Skeletal muscle tissue (tissue), 4 donors: ENCODE results near the gene HECW1. TPM values are rescaled to one million over a fixed set of nuclear protein-coding genes. Genes with fewer than 3 reads are reported as not detected.

Source experiments
- H3K27ac ChIP-seq: one replicate; pipeline ENCODE4 v1.7.0; 2013; ENCODE audit warnings: mild to moderate bottlenecking, low read depth, low read length, inconsistent platforms
- H3K27me3 ChIP-seq, 3 donors: one replicate each; pipeline ENCODE4 v1.7.0; 2013; ENCODE audit warnings: low read length in 3 of 3; ENCODE audit not compliant: control insufficient read depth in 3 of 3, insufficient read depth in 3 of 3
- H3K36me3 ChIP-seq, 3 donors: one replicate each; pipeline ENCODE4 v1.7.0; 2013; ENCODE audit warnings: low read length in 3 of 3; ENCODE audit not compliant: control insufficient read depth in 3 of 3, insufficient read depth in 3 of 3
- H3K4me1 ChIP-seq, 3 donors: one replicate each; pipeline ENCODE4 v1.7.0; 2013; ENCODE audit warnings: low read length in 3 of 3, mild to moderate bottlenecking in 3 of 3; ENCODE audit not compliant: control insufficient read depth in 3 of 3, insufficient read depth in 3 of 3
- H3K4me3 ChIP-seq, 3 donors: one replicate each; pipeline ENCODE4 v1.7.0; 2013; ENCODE audit warnings: low read length in 3 of 3
- H3K9ac ChIP-seq, 3 donors: one replicate each; pipeline ENCODE4 v1.7.0; 2013; ENCODE audit warnings: low read length in 3 of 3, mild to moderate bottlenecking in 3 of 3, moderate library complexity in 2 of 3, low read depth in 1 of 3
- H3K9me3 ChIP-seq, 3 donors: one replicate each; pipeline ENCODE4 v1.7.0; 2013; ENCODE audit warnings: low read length in 3 of 3; ENCODE audit not compliant: control insufficient read depth in 3 of 3
- total RNA-seq: library from RNA; depleted of rRNA; stranded (reverse); fragments of >200 nt; gene quantifications from one replicate; pipeline ENCODE4 v1.2.3, GENCODE V29; 2014
- donor health status: Osteomylitis.

The HECW1 gene
- total RNA-seq, 1 donor from 2014 or later = not detected

- Histone ChIP-seq H3K4me1 (no peaks in the 10 kb centered on the region), H3K9ac (no peak overlapping the region), H3K27me3 (no peaks in the 10 kb centered on the region), H3K36me3 (no peaks in the 10 kb centered on the region), H3K9me3 (no peaks in the 10 kb centered on the region), H3K4me3 (no peak overlapping the region), H3K27ac (no peak overlapping the region)
These were observed 393.0 kb downstream of the HECW1 start for GRCh38 chr7:43505412-43505811.

GRCh38 chr7:43506460-43506859, 394.0 kb downstream of the HECW1 start:
- H3K4me1 ChIP-seq = no peaks in the 10 kb centered on the region
- no peaks in the 10 kb centered on the region for H3K36me3 ChIP-seq
- no peak overlapping the region for H3K9ac ChIP-seq
- no peaks in the 10 kb centered on the region for H3K9me3 ChIP-seq
- H3K4me3 ChIP-seq = no peak overlapping the region
- no peaks in the 10 kb centered on the region for H3K27me3 ChIP-seq
- H3K27ac ChIP-seq = no peak overlapping the region

- no peak overlapping the region for H3K27ac ChIP-seq
- no peaks in the 10 kb centered on the region for H3K9me3 ChIP-seq
- H3K36me3 ChIP-seq = no peaks in the 10 kb centered on the region
- H3K4me3 ChIP-seq = no peak overlapping the region
- H3K27me3 ChIP-seq = no peaks in the 10 kb centered on the region
- no peak overlapping the region for H3K9ac ChIP-seq
- H3K4me1 ChIP-seq = no peaks in the 10 kb centered on the region
These were observed 396.0 kb downstream of the HECW1 start for GRCh38 chr7:43508461-43508860.

- Histone ChIP-seq H3K9me3 (no peaks in the 10 kb centered on the region), H3K27me3 (no peaks in the 10 kb centered on the region), H3K9ac (no peak overlapping the region), H3K4me1 (no peaks in the 10 kb centered on the region), H3K27ac (no peak overlapping the region), H3K36me3 (no peaks in the 10 kb centered on the region), H3K4me3 (no peak overlapping the region)
These were observed 397.5 kb downstream of the HECW1 start for GRCh38 chr7:43509906-43510305.

- no peaks in the 10 kb centered on the region for H3K4me1 ChIP-seq
- no peaks in the 10 kb centered on the region for H3K36me3 ChIP-seq
- H3K27ac ChIP-seq = no peak overlapping the region
- no peak overlapping the region for H3K9ac ChIP-seq
- no peak overlapping the region for H3K4me3 ChIP-seq
- H3K9me3 ChIP-seq = no peaks in the 10 kb centered on the region
- H3K27me3 ChIP-seq = no peaks in the 10 kb centered on the region
These were observed 398.6 kb downstream of the HECW1 start for GRCh38 chr7:43511029-43511428.

- no peaks in the 10 kb centered on the region for H3K27me3 ChIP-seq
- no peaks in the 10 kb centered on the region for H3K36me3 ChIP-seq
- no peak overlapping the region for H3K4me3 ChIP-seq
- no peaks in the 10 kb centered on the region for H3K9me3 ChIP-seq
- no peak overlapping the region for H3K27ac ChIP-seq
- no peak overlapping the region for H3K9ac ChIP-seq
- no peaks in the 10 kb centered on the region for H3K4me1 ChIP-seq
These were observed 399.5 kb downstream of the HECW1 start for GRCh38 chr7:43511769-43512515.

- H3K9ac ChIP-seq = no peak overlapping the region
- H3K27me3 ChIP-seq = no peaks in the 10 kb centered on the region
- no peaks in the 10 kb centered on the region for H3K4me1 ChIP-seq
- no peaks in the 10 kb centered on the region for H3K36me3 ChIP-seq
- H3K4me3 ChIP-seq = no peak overlapping the region
- no peaks in the 10 kb centered on the region for H3K9me3 ChIP-seq
- H3K27ac ChIP-seq = no peak overlapping the region
These were observed 400.8 kb downstream of the HECW1 start for GRCh38 chr7:43513251-43513650.

- no peak overlapping the region for H3K9ac ChIP-seq
- no peaks in the 10 kb centered on the region for H3K27me3 ChIP-seq
- no peaks in the 10 kb centered on the region for H3K9me3 ChIP-seq
- no peak overlapping the region for H3K4me3 ChIP-seq
- no peaks in the 10 kb centered on the region for H3K36me3 ChIP-seq
- no peaks in the 10 kb centered on the region for H3K4me1 ChIP-seq
- no peak overlapping the region for H3K27ac ChIP-seq
These were observed 404.3 kb downstream of the HECW1 start for GRCh38 chr7:43516581-43517342.

GRCh38 chr7:43517464-43517863, 405.0 kb downstream of the HECW1 start:
- H3K27me3 ChIP-seq = no peaks in the 10 kb centered on the region
- no peaks in the 10 kb centered on the region for H3K9me3 ChIP-seq
- H3K9ac ChIP-seq = no peak overlapping the region
- H3K4me3 ChIP-seq = no peak overlapping the region
- no peaks in the 10 kb centered on the region for H3K4me1 ChIP-seq
- H3K36me3 ChIP-seq = no peaks in the 10 kb centered on the region
- H3K27ac ChIP-seq = no peak overlapping the region

- Histone ChIP-seq H3K27ac (no peak overlapping the region), H3K9ac (no peak overlapping the region), H3K4me3 (no peak overlapping the region), H3K4me1 (no peaks in the 10 kb centered on the region), H3K27me3 (no peaks in the 10 kb centered on the region), H3K36me3 (no peaks in the 10 kb centered on the region), H3K9me3 (no peaks in the 10 kb centered on the region)
These were observed 407.8 kb downstream of the HECW1 start for GRCh38 chr7:43520201-43520600.
